ENCODE results near the gene RYR1. TPM values are rescaled to one million over a fixed set of nuclear protein-coding genes. Genes with fewer than 3 reads are reported as not detected.

The RYR1 gene
- polyA plus RNA-seq, 1 of the 3 experiments (the other 2 are of a cell fraction) = under 0.01 TPM

- H3F3A ChIP-seq (replicated peaks; ENCODE audit: insufficient read depth) = no peaks in the 10 kb centered on the region
- no peak overlapping the region for H3K4me3 ChIP-seq (ENCODE audit: low read depth in 2 of 2, low read length in 1 of 2)
- no peak for DNase-seq
- TF ChIP-seq MAX (IDR thresholded peaks at IDR 0.05; ENCODE audit: low read depth) (no peak), PBX3 (IDR thresholded peaks at IDR 0.05) (no peak), FOXM1 (IDR thresholded peaks at IDR 0.05; ENCODE audit: low read depth) (no peak), RFX5 (IDR thresholded peaks at IDR 0.05; ENCODE audit: low read length) (no peak), TEAD4 (IDR thresholded peaks at IDR 0.05; ENCODE audit: borderline replicate concordance, insufficient read depth) (no peak), ELF1 (IDR thresholded peaks at IDR 0.05) (no peak), EZH2phosphoT487 (IDR thresholded peaks at IDR 0.05; ENCODE audit: borderline replicate concordance, low read depth) (no peak), POLR2AphosphoS5 (IDR thresholded peaks at IDR 0.05; ENCODE audit: low read depth, low read length) (no peak), JUND (IDR thresholded peaks at IDR 0.05) (no peak), REST (IDR thresholded peaks at IDR 0.05; ENCODE audit: low read depth, low read length) (no peak), USF2 (IDR thresholded peaks at IDR 0.05; ENCODE audit: borderline replicate concordance, low read depth, low read length) (no peak), RCOR1 (IDR thresholded peaks at IDR 0.05; ENCODE audit: low read length) (no peak), CHD2 (IDR thresholded peaks at IDR 0.05; ENCODE audit: low read length, partially characterized antibody) (no peak), EP300 (IDR thresholded peaks at IDR 0.05; ENCODE audit: borderline replicate concordance in 1 of 2, low read depth in 1 of 2, low read length in 1 of 2) (no peak), USF1 (IDR thresholded peaks at IDR 0.05; ENCODE audit: borderline replicate concordance, low read depth) (no peak), GABPA (IDR thresholded peaks at IDR 0.05; ENCODE audit: low read depth) (no peak), RXRA (IDR thresholded peaks at IDR 0.05; ENCODE audit: borderline replicate concordance, low read depth) (no peak), YY1 (IDR thresholded peaks at IDR 0.05; ENCODE audit: low read depth) (no peak), SMC3 (IDR thresholded peaks at IDR 0.05; ENCODE audit: low read depth, low read length) (no peak)
- no peak overlapping the region for H3K9ac ChIP-seq
- ChIA-PET CTCF (no interaction called here), POLR2A (no interaction called here)
- H3K27ac ChIP-seq (ENCODE audit: low read depth in 2 of 2, low read length in 1 of 2) = no peak overlapping the region
- H3K36me3 ChIP-seq (replicated peaks in 1 of 2; ENCODE audit: control insufficient read depth in 1 of 2, insufficient read depth in 2 of 2, low read length in 1 of 2) = no peaks in the 10 kb centered on the region
- no peak overlapping the region for H2AFZ ChIP-seq (ENCODE audit: low read depth)
- H3K4me1 ChIP-seq (ENCODE audit: control insufficient read depth in 1 of 2, insufficient read depth in 2 of 2, low read depth in 1 of 2, low read length in 1 of 2) = no peaks in the 10 kb centered on the region
- 69% methylated on average over 7 of the region's 9 CpGs for WGBS (ENCODE audit: low lambda C conversion rate)
- no peak overlapping the region for H3K4me2 ChIP-seq
- H4K20me1 ChIP-seq (ENCODE audit: insufficient read depth) = no peaks in the 10 kb centered on the region
- no peaks in the 10 kb centered on the region for H3K9me2 ChIP-seq
- H3K9me3 ChIP-seq = no peaks in the 10 kb centered on the region
- H3K79me2 ChIP-seq (ENCODE audit: insufficient read depth) = no peaks in the 10 kb centered on the region
- no peaks in the 10 kb centered on the region for H3K27me3 ChIP-seq (ENCODE audit: insufficient read depth)
Observed at GRCh38 chr19:38420935-38421334, 12.6 kb upstream of the RYR1 start.

Measured in SK-N-SH (cell line).